ENCODE measurements around the gene HDDC2.

GRCh38 chr6:125293587-125293986 is 8.2 kb downstream of the HDDC2 start:
- TF ChIP-seq CTCF (IDR thresholded peaks at IDR 0.05; ENCODE audit: low read depth, low read length, poor library complexity, severe bottlenecking) (no peak), EZH2phosphoT487 (IDR thresholded peaks at IDR 0.05; ENCODE audit: borderline replicate concordance, low read length) (no peak)
